Measurements from ENCODE around the gene GPRC5D.
A peak's percentile ranks its signal among the peaks of the same experiment; 100 is the strongest.

The GPRC5D gene

GRCh38 chr12:12938541-12938940 lies 13.4 kb downstream of the GPRC5D start:
- DNase-seq (ENCODE audit: low read depth in 3 of 3, low spot score in 1 of 3), result no peak

GRCh38 chr12:12936983-12937491 lies 14.9 kb downstream of the GPRC5D start:
- no peak for DNase-seq (ENCODE audit: low read depth in 3 of 3, low spot score in 1 of 3)

GRCh38 chr12:12934556-12934955 lies 17.4 kb downstream of the GPRC5D start:
- no peak for DNase-seq (ENCODE audit: low read depth in 3 of 3, low spot score in 1 of 3)

GRCh38 chr12:12933742-12934141 lies 18.2 kb downstream of the GPRC5D start:
- DNase-seq (ENCODE audit: low read depth in 3 of 3, low spot score in 1 of 3), result no peak

DNA sequence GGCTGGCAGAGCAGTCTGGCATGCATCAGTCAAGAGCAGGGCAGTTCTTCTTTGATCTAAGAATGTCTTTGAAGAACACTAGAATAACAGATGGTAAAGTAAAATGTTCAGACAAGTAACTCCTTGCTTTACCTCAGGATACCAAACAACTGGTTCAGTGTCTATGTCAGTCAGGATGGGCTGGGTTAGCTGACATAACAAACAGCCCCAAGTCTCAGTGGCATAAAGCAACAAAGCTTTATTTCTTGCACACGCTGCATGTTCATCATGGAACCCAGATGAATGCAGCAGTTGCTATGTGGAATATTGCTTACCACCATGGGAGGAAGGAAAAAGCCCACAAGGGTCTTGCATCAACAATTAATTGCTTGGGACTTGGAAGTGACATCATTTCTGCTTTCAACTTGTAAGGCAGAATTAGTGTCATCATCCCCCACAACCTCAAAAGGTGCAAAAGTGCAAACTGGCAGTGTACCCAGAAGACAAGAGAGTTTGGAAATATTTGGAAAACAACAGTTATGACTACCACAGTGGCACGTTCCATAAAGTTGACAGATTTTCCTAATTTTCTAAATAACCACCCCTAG lies 21.2 kb downstream of the GPRC5D start:
- no peak for DNase-seq (ENCODE audit: low read depth in 3 of 3, low spot score in 1 of 3)

DNA sequence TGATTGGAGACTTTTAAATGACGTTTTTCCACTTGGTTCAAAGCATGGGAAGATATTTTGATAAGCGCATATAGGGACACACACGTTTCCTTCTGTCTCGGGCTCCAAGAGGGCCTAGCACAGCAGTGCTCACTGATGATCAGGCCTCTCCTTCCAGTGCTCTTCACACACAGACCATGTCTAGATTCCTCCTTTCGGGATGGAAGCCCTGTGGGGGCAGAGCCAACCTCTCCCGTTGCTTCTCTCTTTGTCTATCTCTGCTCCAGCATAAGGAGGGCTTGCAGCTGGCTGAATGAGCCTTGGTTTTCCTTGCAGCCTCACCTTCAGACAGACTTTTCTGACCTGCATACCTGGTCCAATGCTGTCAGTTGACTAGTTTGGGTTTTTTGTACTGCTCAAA lies 22.3 kb downstream of the GPRC5D start:
- no peak for DNase-seq (ENCODE audit: low read depth in 3 of 3, low spot score in 1 of 3)

GRCh38 chr12:12927211-12928079 lies 24.5 kb downstream of the GPRC5D start:
- peak in 1 of 3 donors; percentile 22 for DNase-seq (ENCODE audit: low read depth in 3 of 3, low spot score in 1 of 3)

DNA sequence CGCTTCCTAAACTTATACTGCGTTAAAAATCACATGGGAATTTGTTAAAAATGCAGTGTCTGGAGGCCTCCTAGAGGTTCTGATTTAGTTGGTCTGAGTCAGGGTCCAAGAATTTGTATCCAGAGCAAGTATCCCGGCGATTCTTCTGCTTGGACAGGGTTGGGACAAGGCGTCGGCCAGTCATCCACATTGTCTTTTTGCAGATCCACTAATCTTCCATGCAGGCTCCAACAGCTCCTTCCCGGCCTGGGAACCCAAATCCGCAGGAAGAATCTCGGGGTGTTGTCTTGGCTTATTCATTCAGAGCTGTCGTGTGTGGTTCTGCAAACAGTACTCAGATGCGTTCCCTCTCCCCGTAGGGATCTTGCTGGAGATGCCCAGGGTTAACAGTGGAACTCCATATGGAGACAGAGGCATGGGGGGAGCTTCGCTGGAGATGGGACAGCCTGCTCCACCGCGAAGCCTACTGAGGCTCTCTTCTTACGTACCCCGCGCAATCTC lies 25.3 kb downstream of the GPRC5D start:
- no peak for DNase-seq (ENCODE audit: low read depth in 3 of 3, low spot score in 1 of 3)

DNA sequence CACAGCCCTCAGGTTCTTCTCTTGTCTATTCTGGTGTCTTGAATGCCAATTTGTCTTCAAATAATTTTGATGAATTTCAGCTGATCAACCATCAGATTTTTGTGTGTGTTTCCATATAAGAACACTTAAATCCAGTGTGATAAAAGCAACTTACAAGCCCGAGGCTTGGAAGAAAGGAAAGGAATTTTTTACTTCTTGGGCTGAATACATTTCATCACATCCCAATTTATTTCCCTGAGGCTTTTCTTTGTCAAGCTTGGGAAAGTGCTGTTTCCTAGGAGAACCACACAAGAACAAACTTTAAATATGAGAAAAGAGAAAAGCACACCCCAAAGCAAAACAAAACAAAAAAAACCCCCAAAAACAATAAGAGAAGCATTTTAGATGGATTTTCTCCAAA lies 26.6 kb downstream of the GPRC5D start:
- no peak for DNase-seq (ENCODE audit: low read depth in 3 of 3, low spot score in 1 of 3)

DNA sequence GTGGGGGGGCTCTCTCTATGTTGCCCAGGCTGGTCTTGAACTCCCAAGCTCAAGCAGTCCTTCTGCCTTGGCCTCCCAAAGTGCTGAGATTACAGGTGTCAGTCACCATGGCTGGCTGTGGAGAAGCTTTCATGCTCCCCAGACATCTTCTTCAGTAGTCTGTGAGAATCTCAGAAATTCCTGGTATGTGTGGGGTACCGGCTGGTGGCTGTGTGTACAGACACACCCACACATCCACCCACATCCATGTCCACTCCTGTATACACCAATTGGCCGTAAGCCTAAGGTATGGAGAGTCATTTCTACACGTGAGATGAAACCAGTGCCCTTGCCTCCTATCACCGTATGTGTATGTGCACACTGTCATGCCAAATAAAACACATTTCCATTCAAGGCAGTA lies 27.8 kb downstream of the GPRC5D start:
- DNase-seq (ENCODE audit: low read depth in 3 of 3, low spot score in 1 of 3), result no peak

GRCh38 chr12:12922978-12923377 lies 29.0 kb downstream of the GPRC5D start:
- no peak for DNase-seq (ENCODE audit: low read depth in 3 of 3, low spot score in 1 of 3)

- no peak for DNase-seq (ENCODE audit: low read depth in 3 of 3, low spot score in 1 of 3)
Observed at GRCh38 chr12:12922191-12922616, 29.8 kb downstream of the GPRC5D start.

GRCh38 chr12:12919666-12920435 lies 32.1 kb downstream of the GPRC5D start:
- no peak for DNase-seq (ENCODE audit: low read depth in 3 of 3, low spot score in 1 of 3)

GRCh38 chr12:12918781-12919389 lies 33.1 kb downstream of the GPRC5D start:
- DNase-seq (ENCODE audit: low read depth in 3 of 3, low spot score in 1 of 3), result no peak

GRCh38 chr12:12917517-12917916 lies 34.5 kb downstream of the GPRC5D start:
- DNase-seq (ENCODE audit: low read depth in 3 of 3, low spot score in 1 of 3), result no peak

DNA sequence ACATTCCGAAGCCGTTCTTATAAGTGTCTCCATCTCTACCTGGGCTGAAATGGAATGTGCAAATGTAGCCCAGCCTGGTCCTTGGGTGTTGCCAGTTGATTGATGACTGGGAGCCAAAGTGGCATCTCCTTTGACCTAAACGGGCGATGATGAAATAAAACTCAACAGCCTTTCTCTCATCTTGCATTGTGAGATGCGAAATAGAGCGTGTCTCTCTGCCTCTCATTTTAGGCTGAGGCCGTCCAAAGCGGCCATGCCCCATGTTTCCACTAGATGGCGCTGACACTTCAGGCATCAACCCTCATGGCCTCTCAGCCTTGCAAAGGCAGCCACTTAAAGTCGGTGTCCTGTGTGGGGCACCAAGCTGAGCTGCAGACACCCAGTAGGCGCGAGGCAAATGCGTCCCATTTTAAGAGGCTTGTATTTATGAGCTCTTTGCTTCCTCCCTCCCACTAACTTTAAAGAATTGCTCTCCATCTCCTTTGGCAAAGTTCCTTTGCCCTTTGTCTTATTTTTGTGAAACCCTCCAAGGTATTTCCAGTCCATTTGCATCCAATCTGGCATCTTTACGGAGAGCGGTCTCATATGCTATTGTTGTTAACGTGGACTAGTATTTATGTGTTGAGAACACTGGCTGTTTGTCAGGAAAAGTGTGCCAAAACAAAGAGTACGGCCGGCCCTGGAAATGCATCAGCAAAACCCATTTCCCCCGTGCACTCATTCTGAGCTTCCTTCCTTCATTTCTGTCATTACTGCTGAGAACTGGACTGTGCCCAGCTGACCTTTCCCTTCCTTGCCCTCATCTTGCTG lies 35.6 kb downstream of the GPRC5D start:
- DNase-seq (ENCODE audit: low read depth in 3 of 3, low spot score in 1 of 3), result peak; percentile 51 to 81 (median 71)

DNA sequence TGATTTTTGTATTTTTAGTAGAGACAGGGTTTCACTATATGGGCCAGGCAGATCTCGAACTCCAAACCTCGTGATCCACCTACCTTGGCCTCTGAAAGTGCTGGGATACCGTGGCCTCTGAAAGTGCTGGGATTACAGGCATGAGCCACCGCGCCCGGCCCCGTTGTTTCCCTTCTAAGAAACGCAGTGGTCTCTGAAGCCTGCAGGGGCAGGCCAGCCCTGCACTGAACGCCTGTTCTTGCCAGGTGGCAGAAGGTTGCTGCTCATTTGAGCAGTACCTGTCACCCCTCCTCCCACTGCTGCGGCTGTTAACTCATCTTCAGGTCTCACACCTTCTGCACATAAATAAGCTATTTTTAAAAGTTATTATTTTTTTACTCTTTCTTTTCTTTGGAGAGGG lies 36.3 kb downstream of the GPRC5D start:
- DNase-seq (ENCODE audit: low read depth in 3 of 3, low spot score in 1 of 3), result no peak

DNA sequence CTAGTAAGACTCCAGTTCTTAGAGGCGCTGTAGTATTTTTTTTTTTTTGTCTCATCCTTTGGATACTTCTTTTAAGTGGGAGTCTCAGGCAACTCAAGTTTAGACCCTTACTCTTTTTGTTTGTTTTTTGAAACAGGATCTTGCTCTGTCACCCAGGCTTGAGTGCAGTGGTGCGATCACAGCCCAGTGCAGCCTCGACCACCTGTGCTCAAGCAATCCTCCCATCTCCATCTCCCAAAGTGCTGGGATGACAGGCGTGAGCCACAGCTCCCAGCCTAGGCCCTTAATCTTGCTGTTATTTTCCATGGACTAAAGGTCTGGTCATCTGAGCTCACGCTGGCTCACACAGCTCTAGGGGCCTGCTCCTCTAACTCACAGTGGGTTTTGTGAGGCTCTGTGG lies 39.3 kb downstream of the GPRC5D start:
- no peak for DNase-seq (ENCODE audit: low read depth in 3 of 3, low spot score in 1 of 3)

- DNase-seq (ENCODE audit: low read depth in 3 of 3, low spot score in 1 of 3), result no peak
Observed at GRCh38 chr12:12909995-12910420, 42.0 kb downstream of the GPRC5D start.
